ENCODE measurements around the gene RPS6KA2. TPM values are rescaled to one million over a fixed set of nuclear protein-coding genes. Genes with fewer than 3 reads are reported as not detected.
A peak's percentile ranks its signal among the peaks of the same experiment; 100 is the strongest.

Gene RPS6KA2
- total RNA-seq, 1 donor from 2014 or later = 12.3 TPM

- peaks cover 13% of the 10 kb centered on the region for H3K36me3 Mint-ChIP-seq
- no peak overlapping the region for H3K4me3 Mint-ChIP-seq
- no peak for DNase-seq (ENCODE audit: low spot score in 2 of 2, unreplicated experiment in 2 of 2)
- no peaks in the 10 kb centered on the region for H3K27me3 Mint-ChIP-seq (ENCODE audit: low read depth)
- peaks cover 22% of the 10 kb centered on the region for H3K9me3 Mint-ChIP-seq
- TF ChIP-seq CTCF (IDR thresholded peaks at IDR 0.05; ENCODE audit: unreplicated experiment) = no peak
- peaks cover 6% of the 10 kb centered on the region for H3K4me1 Mint-ChIP-seq
- H3K27ac Mint-ChIP-seq = no peak overlapping the region
These were observed 70.7 kb downstream of the RPS6KA2 start for GRCh38 chr6:166556336-166556735.

GRCh38 chr6:166555086-166555485, 72.0 kb downstream of the RPS6KA2 start:
- H3K9me3 Mint-ChIP-seq = peaks cover 18% of the 10 kb centered on the region
- H3K27me3 Mint-ChIP-seq (ENCODE audit: low read depth) = no peaks in the 10 kb centered on the region
- H3K4me3 Mint-ChIP-seq = no peak overlapping the region
- no peak for TF ChIP-seq CTCF (IDR thresholded peaks at IDR 0.05; ENCODE audit: unreplicated experiment)
- H3K4me1 Mint-ChIP-seq = peaks cover 6% of the 10 kb centered on the region
- H3K36me3 Mint-ChIP-seq = peaks cover 9% of the 10 kb centered on the region
- no peak for DNase-seq (ENCODE audit: low spot score in 2 of 2, unreplicated experiment in 2 of 2)
- no peak overlapping the region for H3K27ac Mint-ChIP-seq

GRCh38 chr6:166554316-166554715, 72.7 kb downstream of the RPS6KA2 start:
- Mint-ChIP-seq H3K36me3 (peaks cover 5% of the 10 kb centered on the region), H3K9me3 (peaks cover 12% of the 10 kb centered on the region), H3K27me3 (ENCODE audit: low read depth) (no peaks in the 10 kb centered on the region), H3K4me3 (no peak overlapping the region), H3K27ac (peak overlapping the region; percentile 77), H3K4me1 (peaks cover 6% of the 10 kb centered on the region)
- DNase-seq (ENCODE audit: low spot score in 2 of 2, unreplicated experiment in 2 of 2) = peak in 1 of 2 experiments; percentile 20
- no peak for TF ChIP-seq CTCF (IDR thresholded peaks at IDR 0.05; ENCODE audit: unreplicated experiment)

GRCh38 chr6:166553563-166554271, 73.3 kb downstream of the RPS6KA2 start:
- Mint-ChIP-seq H3K4me3 (no peak overlapping the region), H3K36me3 (no peaks in the 10 kb centered on the region), H3K27ac (peak overlapping the region; percentile 77), H3K27me3 (ENCODE audit: low read depth) (no peaks in the 10 kb centered on the region), H3K9me3 (peaks cover 6% of the 10 kb centered on the region), H3K4me1 (peaks cover 6% of the 10 kb centered on the region)
- DNase-seq (ENCODE audit: low spot score in 2 of 2, unreplicated experiment in 2 of 2) = no peak
- TF ChIP-seq CTCF (IDR thresholded peaks at IDR 0.05; ENCODE audit: unreplicated experiment) = no peak

GRCh38 chr6:166552600-166552999, 74.5 kb downstream of the RPS6KA2 start:
- no peak for TF ChIP-seq CTCF (IDR thresholded peaks at IDR 0.05; ENCODE audit: unreplicated experiment)
- Mint-ChIP-seq H3K4me3 (no peak overlapping the region), H3K9me3 (peaks cover under 1% of the 10 kb centered on the region), H3K27me3 (ENCODE audit: low read depth) (no peaks in the 10 kb centered on the region), H3K27ac (no peak overlapping the region), H3K36me3 (no peaks in the 10 kb centered on the region), H3K4me1 (peaks cover 6% of the 10 kb centered on the region)
- no peak for DNase-seq (ENCODE audit: low spot score in 2 of 2, unreplicated experiment in 2 of 2)

Data from mesothelial cell of epicardium (in vitro differentiated cells).